ENCODE data around the gene CAMKV. TPM values are rescaled to one million over a fixed set of nuclear protein-coding genes. Genes with fewer than 3 reads are reported as not detected.
"Not testable (repeated sequence)": the region's sequence is repeated elsewhere in the genome, so short reads cannot be mapped to it uniquely, and the experiment has no call there.

The CAMKV gene
- polyA plus RNA-seq, 1 donor (not counting 4 experiments of a cell fraction or from before 2014, with no cell fraction given) = not detected

DNA sequence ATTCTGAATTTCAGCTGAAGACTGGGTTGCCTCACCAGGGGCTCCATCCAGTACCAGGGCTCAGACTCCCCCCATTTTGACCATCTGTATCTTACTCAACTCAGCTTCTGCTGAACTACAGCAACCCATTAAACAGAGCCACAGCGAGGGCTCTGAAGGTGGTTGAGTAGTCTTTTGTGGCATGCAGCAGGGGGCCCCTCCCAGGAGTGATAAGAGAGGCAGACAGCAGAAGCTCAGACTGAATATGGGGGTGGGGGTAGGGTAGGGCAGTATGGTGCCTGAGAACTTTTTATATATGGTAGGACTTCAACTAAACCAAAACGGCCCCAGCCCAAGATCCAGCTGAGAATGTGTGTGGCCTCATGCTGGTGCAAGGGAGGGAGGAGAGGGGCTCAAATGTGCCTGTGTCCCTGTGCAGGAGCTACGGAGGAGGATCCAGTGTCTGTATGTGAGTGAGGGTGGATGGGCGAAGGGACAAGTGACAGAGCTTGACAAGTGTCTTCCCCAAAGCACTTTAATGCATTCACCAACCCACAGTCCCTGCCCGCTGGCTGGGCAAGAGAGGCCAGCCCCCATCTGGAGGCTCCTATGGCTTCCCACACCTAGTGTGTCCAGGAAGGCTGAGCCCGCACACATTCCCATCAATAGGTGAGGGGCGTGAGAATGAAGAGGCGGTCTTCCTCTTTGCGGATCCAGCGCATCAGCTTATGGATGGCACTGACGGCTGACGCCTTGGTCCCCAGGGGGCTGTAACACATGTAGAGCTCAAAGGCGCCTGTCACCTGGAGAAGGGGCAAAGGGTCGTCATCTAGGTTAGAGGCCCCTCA, 38.9 kb upstream of the CAMKV start:
- H3K27ac ChIP-seq (ENCODE audit: control insufficient read depth, insufficient read depth, low read length) = no peak overlapping the region
- no peak for FAIRE-seq
- H3K4me3 ChIP-seq (ENCODE audit: control insufficient read depth in 2 of 3, extremely low read depth in 1 of 3, insufficient read depth in 2 of 3, low read depth in 1 of 3, low read length in 3 of 3) = no peak overlapping the region
- H3K9me3 ChIP-seq (ENCODE audit: control insufficient read depth, low read depth, low read length) = no peaks in the 10 kb centered on the region
- H2AFZ ChIP-seq (ENCODE audit: control insufficient read depth, low read length) = no peak overlapping the region
- H3K79me2 ChIP-seq (ENCODE audit: control insufficient read depth, insufficient read depth, low read length) = peaks cover 4% of the 10 kb centered on the region
- dilution Hi-C loops (cut with MboI; ENCODE audit: extremely low pct_ligation_motif_present, low sequenced_read_pairs) = no loop called here
- peaks cover 10 to 20% of the 10 kb centered on the region in 2 experiments for H3K36me3 ChIP-seq (ENCODE audit: control insufficient read depth in 2 of 2, extremely low read depth in 1 of 2, insufficient read depth in 2 of 2, low read length in 2 of 2)
- DNase-seq (ENCODE audit: low read depth, low spot score) = no peak
- H3K4me2 ChIP-seq (ENCODE audit: control insufficient read depth, extremely low read depth, insufficient read depth, low read depth, low read length) = no peak overlapping the region
- H3K27me3 ChIP-seq (ENCODE audit: control insufficient read depth, extremely low read depth, insufficient read depth, low read length) = no peaks in the 10 kb centered on the region
- no peaks in the 10 kb centered on the region for H3K9me1 ChIP-seq (ENCODE audit: control insufficient read depth, extremely low read depth, insufficient read depth, low read length)
- peaks cover 20% of the 10 kb centered on the region for H3K4me1 ChIP-seq (ENCODE audit: control insufficient read depth, extremely low read depth, insufficient read depth, low read length)
- TF ChIP-seq, protein P1, sequence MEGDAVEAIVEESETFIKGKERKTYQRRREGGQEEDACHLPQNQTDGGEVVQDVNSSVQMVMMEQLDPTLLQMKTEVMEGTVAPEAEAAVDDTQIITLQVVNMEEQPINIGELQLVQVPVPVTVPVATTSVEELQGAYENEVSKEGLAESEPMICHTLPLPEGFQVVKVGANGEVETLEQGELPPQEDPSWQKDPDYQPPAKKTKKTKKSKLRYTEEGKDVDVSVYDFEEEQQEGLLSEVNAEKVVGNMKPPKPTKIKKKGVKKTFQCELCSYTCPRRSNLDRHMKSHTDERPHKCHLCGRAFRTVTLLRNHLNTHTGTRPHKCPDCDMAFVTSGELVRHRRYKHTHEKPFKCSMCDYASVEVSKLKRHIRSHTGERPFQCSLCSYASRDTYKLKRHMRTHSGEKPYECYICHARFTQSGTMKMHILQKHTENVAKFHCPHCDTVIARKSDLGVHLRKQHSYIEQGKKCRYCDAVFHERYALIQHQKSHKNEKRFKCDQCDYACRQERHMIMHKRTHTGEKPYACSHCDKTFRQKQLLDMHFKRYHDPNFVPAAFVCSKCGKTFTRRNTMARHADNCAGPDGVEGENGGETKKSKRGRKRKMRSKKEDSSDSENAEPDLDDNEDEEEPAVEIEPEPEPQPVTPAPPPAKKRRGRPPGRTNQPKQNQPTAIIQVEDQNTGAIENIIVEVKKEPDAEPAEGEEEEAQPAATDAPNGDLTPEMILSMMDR (optimal IDR thresholded peaks at IDR 0.05 in 1 of 3, IDR thresholded peaks at IDR 0.05 in 1 of 3, conservative IDR thresholded peaks at IDR 0.05 in 1 of 3; ENCODE audit: extremely low read depth in 1 of 3, insufficient read depth in 2 of 3, low read length in 3 of 3) = no peak
- no peak for TF ChIP-seq EZH2 (IDR thresholded peaks at IDR 0.05; ENCODE audit: low read length)
- H4K20me1 ChIP-seq (ENCODE audit: control insufficient read depth, extremely low read depth, insufficient read depth, low read length) = no peaks in the 10 kb centered on the region
- H3K9ac ChIP-seq (ENCODE audit: control insufficient read depth, extremely low read depth, insufficient read depth, low read length) = no peak overlapping the region

DNA sequence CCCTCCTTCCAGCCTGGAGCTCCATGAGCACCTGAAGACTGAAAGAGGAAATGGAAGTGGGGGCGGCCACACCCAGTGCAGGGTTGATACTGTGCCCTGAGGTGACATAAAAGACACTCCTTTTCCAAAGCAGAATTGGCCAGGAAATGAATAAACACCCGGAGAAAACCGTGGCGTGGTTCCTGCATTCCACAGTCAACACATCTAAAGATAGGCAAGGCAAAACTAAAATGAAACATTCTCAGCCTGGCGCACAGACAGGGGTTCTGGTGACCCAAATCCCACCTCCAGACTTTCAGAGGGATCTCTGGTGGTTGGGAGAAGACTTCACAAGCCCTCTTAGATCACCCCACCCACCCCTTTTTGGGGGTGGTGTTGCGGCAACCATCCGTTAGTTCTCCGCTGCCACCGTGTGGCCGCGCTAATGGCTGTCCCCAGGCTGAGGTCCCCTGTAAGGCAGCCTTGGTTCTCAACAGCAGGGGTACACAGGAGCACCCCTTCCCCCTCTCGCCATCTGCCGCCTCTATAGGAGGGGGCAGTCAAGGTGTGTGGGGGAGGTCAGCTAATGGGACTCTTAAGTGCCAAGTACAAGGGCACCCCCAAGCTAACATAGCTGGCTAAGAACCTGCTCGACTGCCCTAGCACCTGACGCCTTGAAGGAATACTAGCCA, 36.5 kb upstream of the CAMKV start:
- TF ChIP-seq EZH2 (IDR thresholded peaks at IDR 0.05; ENCODE audit: low read length) = no peak
- TF ChIP-seq, protein P1 (optimal IDR thresholded peaks at IDR 0.05 in 1 of 3, IDR thresholded peaks at IDR 0.05 in 1 of 3, conservative IDR thresholded peaks at IDR 0.05 in 1 of 3; ENCODE audit: extremely low read depth in 1 of 3, insufficient read depth in 2 of 3, low read length in 3 of 3) = peak in 2 of 3 experiments; percentile 65 to 73
- Histone ChIP-seq H3K9me3 (ENCODE audit: control insufficient read depth, low read depth, low read length) (no peaks in the 10 kb centered on the region), H3K9me1 (ENCODE audit: control insufficient read depth, extremely low read depth, insufficient read depth, low read length) (no peaks in the 10 kb centered on the region), H3K4me1 (ENCODE audit: control insufficient read depth, extremely low read depth, insufficient read depth, low read length) (peaks cover 20% of the 10 kb centered on the region), H3K4me3 (ENCODE audit: control insufficient read depth in 2 of 3, extremely low read depth in 1 of 3, insufficient read depth in 2 of 3, low read depth in 1 of 3, low read length in 3 of 3) (peak overlapping the region; percentile 25 to 69 (median 63)), H3K4me2 (ENCODE audit: control insufficient read depth, extremely low read depth, insufficient read depth, low read depth, low read length) (peak overlapping the region; percentile 83), H2AFZ (ENCODE audit: control insufficient read depth, low read length) (peak overlapping the region; percentile 32), H3K27me3 (ENCODE audit: control insufficient read depth, extremely low read depth, insufficient read depth, low read length) (no peaks in the 10 kb centered on the region), H3K9ac (ENCODE audit: control insufficient read depth, extremely low read depth, insufficient read depth, low read length) (peak overlapping the region; percentile 61), H4K20me1 (ENCODE audit: control insufficient read depth, extremely low read depth, insufficient read depth, low read length) (no peaks in the 10 kb centered on the region), H3K27ac (ENCODE audit: control insufficient read depth, insufficient read depth, low read length) (peak overlapping the region; percentile 61), H3K36me3 (ENCODE audit: control insufficient read depth in 2 of 2, extremely low read depth in 1 of 2, insufficient read depth in 2 of 2, low read length in 2 of 2) (peaks cover 8 to 18% of the 10 kb centered on the region in 2 experiments), H3K79me2 (ENCODE audit: control insufficient read depth, insufficient read depth, low read length) (peaks cover 27% of the 10 kb centered on the region)
- FAIRE-seq = peak; percentile 92
- no peak for DNase-seq (ENCODE audit: low read depth, low spot score)
- dilution Hi-C loops (cut with MboI; ENCODE audit: extremely low pct_ligation_motif_present, low sequenced_read_pairs) = no loop called here

DNA sequence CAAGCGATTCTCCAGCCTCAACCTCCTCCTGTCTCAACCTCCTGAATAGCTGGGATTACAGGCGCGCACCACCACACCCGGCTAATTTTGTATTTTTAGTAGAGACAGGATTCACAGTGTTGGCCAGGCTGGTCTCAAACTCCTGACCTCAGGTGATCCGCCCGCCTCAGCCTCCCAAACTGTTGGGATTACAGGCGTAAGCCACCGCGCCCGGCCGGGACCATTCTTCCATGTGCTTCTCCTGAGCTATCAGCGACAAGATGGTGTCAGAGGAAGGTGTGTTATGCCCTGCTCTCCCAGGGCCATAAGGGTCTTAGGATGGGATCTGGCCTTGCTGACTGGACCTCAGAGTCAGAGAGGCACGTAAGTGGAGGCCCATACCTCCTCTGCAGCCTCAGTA, 34.7 kb upstream of the CAMKV start:
- H3K4me3 ChIP-seq (ENCODE audit: control insufficient read depth in 2 of 3, extremely low read depth in 1 of 3, insufficient read depth in 2 of 3, low read depth in 1 of 3, low read length in 3 of 3); H4K20me1 ChIP-seq (ENCODE audit: control insufficient read depth, extremely low read depth, insufficient read depth, low read length); H3K9me3 ChIP-seq (ENCODE audit: control insufficient read depth, low read depth, low read length); H3K9me1 ChIP-seq (ENCODE audit: control insufficient read depth, extremely low read depth, insufficient read depth, low read length); FAIRE-seq; H2AFZ ChIP-seq (ENCODE audit: control insufficient read depth, low read length); H3K9ac ChIP-seq (ENCODE audit: control insufficient read depth, extremely low read depth, insufficient read depth, low read length); H3K27me3 ChIP-seq (ENCODE audit: control insufficient read depth, extremely low read depth, insufficient read depth, low read length); DNase-seq (ENCODE audit: low read depth, low spot score); H3K27ac ChIP-seq (ENCODE audit: control insufficient read depth, insufficient read depth, low read length); dilution Hi-C loops (cut with MboI; ENCODE audit: extremely low pct_ligation_motif_present, low sequenced_read_pairs): not testable (repeated sequence)
- H3K36me3 ChIP-seq (ENCODE audit: control insufficient read depth in 2 of 2, extremely low read depth in 1 of 2, insufficient read depth in 2 of 2, low read length in 2 of 2) = peaks cover 1 to 13% of the 10 kb centered on the region in 2 experiments
- peaks cover 33% of the 10 kb centered on the region for H3K4me1 ChIP-seq (ENCODE audit: control insufficient read depth, extremely low read depth, insufficient read depth, low read length)
- H3K79me2 ChIP-seq (ENCODE audit: control insufficient read depth, insufficient read depth, low read length) = peaks cover 39% of the 10 kb centered on the region
- H3K4me2 ChIP-seq (ENCODE audit: control insufficient read depth, extremely low read depth, insufficient read depth, low read depth, low read length) = peak overlapping the region; percentile 30

Data from keratinocyte (primary cell).